Muscle of arm (tissue), 12 donors: ENCODE results near the gene FGFRL1. TPM values are rescaled to one million over a fixed set of nuclear protein-coding genes. Genes with fewer than 3 reads are reported as not detected.

Experiments used
- DNase-seq: peaks from one replicate; pipeline ENCODE4 v3.0.0-alpha.2; 2013
- polyA plus RNA-seq, 12 donors: library from polyadenylated mRNA; unstranded; fragments of 120-200 nt; gene quantifications; one replicate each; pipeline ENCODE4 v1.2.1, GENCODE V29; 2013; ENCODE audit not compliant: insufficient read length in 12 of 12

Gene FGFRL1
- polyA plus RNA-seq, 12 donors: 87.4 to 371 (median 185) TPM

DNA sequence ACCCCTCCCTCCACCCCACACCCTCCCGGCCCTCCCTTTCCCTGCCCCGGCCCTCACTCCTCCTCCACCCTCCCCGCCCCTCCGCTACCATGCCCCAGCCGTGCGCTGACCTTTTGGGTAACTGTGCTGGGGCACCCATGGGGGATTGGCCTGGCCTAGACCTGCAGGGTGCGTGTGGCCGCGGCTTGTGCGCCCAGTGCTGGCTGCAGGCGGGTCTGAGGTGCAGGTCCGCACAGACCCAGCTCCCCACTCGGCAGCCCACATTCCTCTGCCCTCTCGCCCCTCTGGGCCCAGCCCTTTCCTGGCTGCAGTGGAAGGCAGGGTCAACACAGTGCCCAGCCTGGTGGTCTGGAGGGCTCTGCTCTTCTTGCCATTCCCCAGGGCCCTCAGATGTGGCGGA lies 24.7 kb downstream of the FGFRL1 start:
- DNase-seq: no peak

DNA sequence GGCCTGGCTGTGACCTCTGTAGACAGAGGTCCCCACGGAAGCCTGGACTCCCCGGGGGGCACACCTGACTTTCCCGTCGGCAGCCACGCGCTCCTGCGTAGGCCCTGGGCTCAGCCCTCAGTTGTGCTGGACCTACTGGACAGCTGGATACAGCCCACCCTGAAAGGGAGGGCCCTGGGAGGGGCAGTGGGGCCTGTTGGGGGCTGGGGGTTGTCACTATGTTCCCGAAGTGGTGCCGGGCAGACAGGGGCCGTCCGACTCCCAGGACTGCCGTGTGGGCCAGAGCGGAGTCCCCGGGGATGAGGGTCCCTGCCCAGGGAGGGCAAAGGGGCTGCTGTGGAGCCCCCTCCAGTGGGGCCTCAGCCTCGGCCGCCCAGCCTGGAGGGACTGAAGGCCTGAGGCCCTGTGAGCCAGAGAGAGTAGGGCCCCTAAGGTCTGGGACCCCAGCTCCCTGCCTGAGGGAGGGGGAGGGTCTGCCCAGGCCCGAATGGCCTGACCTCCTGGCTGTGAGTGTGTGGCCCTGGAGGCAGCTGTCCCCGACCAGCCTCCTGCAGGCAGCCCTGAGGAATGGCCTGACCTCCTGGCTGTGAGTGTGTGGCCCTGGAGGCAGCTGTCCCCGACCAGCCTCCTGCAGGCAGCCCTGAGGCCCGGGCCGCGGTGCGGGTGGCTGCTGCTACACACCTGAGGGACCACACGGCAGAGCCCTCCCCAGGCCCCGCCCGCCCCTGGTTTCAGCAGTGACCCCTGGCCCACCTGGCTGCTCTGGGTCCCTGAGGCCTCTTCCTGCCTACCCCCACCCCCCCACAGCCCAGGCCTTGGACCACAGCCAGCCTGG lies 25.8 kb downstream of the FGFRL1 start:
- DNase-seq: no peak

DNA sequence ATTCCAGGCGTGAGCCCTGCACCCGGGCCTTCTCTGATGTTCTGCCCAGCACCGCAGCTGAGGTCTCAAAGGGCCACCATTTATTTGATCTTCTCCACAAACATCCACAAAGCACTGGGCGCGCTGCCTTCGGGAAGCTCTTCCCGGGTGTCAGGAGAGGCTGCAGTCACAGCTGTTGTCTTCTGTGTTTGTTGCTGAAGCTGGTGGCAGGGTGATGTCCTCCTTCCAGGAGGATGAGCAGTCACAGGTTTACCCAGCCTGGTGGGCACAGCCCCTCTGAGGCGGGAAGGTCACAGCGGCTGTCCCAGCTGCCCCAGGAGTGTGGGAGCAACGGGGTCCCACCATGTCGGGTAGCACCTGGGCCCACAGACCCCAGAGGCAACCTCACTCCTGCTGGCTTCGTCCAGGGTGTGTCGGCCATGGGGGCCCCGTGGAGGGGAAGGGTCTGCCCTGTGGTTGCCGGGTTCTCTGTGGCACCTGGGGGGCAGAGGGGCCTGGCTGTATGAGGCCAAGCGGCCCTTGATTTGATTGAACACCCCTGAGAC lies 27.6 kb downstream of the FGFRL1 start:
- no peak for DNase-seq

DNA sequence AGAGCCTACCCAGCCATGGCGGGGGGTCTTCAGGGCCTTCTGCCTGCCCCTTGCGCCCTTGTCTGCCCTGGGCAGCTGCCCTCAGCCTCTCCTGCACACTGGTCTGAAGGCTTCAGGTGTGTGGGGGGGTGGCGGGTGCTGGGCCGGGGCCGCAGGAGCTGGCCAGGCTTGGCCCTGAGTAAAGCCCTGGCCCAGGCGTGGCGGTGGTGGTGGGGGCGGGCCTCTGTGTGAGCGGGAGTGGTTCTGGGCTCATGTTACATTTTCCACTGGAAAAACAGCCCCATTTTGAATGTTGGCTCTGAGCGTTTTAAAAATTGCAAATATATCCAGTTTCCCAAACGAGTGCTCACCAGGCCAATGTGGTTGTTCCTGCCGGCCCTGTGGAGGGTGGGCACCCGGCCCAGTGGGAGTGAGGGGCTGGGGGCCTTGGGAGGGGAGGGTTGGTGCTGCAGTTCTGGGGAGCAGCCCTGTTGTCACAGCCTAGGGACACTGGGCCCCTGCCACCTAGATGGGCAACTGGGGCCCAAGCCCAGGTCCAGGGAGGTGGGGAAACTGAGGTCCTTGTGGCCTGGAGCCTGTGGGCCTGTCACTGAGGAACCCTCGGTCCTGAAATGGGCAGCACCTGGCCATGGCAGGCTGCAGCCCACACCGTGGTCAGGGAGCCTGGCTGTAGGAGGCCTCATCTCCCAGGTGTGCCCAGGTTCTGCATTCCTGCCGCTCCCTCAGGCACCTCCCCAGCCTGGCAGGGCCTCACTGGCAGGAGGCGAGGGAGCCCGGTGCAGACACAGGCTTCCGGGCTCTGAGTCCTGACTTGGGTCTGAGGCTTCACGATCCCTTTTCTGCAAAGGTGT lies 28.3 kb downstream of the FGFRL1 start:
- DNase-seq: peak; percentile 79

DNA sequence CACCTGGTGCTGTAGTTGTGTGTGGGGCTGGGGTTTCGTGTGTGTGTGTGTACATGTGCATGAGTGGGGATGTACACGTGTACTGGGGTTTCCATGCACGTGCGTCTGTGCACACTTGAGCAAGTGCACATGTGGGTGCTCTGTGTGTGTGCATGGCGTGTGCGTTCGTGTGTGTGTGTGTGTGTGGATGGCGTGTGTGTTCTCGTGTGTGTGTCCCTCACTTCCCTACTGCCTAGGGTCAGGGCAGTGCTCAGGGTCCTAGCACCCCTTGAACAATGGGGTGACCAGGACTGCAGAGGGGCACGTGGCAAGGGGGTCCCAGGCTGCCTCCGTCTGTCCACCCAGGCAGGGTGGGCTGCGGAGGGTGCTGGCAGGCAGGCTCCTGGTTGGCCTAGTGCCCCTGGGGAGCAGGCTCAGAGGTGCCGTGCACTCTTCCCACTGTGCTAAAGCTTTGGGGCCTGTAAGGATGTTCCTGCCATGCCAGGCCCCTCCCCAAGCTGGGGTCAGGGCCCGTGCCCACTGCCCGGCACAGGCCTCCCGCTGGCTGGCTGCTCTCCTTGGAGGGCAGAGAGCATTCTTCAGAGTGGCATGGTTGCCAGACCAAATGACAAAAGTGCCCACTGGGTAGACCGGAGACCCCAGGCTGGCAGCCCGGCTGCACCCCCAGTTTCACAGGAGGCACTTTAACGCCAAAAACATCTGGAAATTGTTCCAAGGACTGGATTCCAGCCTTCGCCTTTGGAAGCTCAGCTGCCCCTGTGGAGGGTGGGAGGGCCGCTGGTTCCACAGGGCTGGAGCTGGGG lies 29.1 kb downstream of the FGFRL1 start:
- DNase-seq: no peak

DNA sequence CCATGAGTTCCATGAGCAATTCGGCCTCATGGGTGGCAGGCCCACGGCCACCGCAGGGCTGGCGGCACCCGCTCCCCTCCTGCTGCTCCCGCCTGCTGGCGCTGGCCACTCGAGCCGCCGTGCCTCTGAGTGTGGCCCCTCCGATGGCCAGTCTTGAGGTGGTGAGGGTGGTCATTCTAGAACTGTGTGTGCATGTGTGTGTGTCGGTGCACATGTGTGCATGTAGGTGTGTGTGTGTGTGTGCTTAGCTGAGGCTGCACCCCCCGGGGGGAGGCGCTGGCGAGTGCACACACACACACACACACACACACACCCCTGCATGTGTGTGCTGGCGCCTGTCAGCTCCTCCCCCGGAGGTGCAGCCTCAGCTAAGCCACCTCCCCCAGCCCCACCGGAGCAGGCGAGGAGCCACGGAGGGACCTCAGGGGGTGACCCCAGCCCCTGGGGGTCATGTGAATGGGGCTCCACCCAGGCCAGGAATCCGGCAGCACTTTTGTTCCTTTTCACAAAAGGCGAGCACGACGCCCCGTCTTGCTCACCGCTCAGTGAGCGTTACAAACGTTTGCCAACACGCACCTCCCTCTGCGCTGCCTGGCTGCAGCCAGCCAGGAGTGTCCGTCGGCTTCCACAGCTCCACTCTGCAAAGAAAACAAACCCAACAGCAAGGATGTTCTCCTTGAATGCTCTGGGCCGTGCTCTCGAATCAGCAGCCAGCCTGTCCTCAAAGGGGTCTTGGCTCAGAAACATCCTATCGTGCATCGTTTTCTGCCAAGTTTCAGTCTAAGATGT lies 29.9 kb downstream of the FGFRL1 start:
- DNase-seq: peak; percentile 65

DNA sequence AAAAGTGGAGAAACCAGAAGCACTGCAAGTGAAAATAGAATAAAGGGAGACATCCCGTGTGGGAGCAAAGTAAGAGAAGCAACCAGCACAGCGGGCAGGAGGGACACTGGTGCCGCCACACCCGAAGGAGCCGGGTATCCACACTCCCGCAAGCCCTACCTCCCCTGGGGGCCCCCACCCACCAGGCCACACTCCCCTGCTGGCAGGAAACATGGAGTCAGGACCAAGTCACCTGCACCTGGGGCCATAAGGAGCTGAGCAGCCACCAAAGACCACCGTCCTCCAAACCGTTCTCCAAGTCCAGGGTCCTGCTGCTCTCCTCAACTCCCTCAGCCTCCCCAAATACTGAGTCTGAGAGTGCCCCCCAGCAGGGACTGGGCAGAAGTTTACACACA lies 30.5 kb downstream of the FGFRL1 start:
- no peak for DNase-seq

DNA sequence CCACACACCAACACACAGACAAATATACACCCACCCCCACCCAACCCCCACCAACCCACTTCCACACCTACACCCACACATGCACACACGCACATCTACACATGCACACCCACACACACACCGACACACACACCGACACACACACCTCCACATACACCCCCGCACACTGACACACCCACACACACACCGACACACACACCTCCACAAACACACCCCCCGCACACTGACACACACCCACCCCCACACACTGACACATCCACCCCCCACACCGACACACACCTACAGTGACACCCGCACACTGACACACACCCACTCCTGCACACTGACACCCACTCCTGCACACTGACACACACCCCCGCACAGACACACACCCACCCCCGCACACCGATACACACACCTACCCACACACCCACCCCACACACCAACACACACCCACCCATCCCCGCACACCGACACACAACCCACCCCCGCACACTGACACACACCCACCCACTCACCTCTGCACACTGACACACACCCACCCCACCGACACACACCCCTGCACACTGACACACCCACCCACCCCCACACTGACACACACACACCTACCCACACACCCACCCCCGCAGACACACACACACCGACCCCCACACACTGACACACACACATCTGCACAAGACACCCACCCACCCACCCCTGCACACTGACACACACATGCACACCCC lies 31.1 kb downstream of the FGFRL1 start:
- no peak for DNase-seq

DNA sequence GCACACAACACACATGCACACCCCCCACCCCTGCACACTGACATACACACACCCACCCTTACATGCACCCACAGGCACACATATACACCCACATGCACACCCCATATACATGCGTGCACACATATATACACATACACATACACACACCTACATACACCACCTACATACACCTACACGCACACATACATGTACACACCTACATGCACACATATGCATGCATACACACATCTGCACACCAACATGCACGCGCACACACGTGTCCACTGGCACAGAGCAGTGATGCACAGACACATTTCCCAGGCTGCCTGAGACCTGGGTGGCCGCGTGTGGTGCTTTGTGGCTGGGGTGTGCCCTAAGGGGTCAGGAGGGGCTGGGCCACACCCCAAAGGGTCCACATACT lies 31.7 kb downstream of the FGFRL1 start:
- no peak for DNase-seq

DNA sequence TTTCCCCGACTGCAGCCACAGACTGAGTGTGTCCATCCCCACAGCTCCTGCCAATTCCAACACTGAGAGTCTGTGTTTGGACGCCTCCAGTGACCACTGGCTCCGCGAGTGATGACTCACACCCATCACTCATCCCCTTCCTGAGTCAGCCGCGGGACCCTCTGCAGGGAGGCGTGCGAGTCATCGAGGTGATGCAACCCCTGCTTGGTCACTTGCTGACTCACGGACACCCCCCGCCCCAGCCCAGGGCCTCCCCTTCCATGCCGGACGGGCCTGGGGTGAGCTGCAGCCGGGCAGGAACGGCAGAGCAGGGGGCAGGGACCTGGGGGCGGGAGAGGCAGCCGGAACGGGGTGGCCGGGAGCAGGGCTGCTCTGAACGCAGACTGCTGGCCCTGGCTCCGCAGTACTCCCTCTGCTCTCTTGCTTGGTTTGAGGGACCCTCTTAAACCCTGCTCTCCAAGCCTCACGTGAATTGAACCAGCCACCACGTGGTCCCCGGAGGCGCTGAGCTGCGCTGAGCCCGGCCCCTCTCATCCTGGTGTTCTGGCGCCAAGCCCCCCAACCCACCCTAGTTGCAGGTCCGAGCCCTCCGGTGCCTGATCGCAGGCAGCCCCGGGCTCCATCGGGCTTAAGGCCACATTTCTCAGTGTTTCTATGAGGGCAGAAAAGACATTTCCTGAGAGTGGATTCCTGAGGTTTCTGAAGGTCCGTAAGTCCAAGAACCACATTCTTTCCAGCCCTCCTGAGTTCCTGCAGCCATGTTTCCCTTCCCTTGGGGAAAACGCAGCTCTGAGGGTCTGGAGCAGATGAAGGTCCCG lies 32.4 kb downstream of the FGFRL1 start:
- DNase-seq: peak; percentile 81

DNA sequence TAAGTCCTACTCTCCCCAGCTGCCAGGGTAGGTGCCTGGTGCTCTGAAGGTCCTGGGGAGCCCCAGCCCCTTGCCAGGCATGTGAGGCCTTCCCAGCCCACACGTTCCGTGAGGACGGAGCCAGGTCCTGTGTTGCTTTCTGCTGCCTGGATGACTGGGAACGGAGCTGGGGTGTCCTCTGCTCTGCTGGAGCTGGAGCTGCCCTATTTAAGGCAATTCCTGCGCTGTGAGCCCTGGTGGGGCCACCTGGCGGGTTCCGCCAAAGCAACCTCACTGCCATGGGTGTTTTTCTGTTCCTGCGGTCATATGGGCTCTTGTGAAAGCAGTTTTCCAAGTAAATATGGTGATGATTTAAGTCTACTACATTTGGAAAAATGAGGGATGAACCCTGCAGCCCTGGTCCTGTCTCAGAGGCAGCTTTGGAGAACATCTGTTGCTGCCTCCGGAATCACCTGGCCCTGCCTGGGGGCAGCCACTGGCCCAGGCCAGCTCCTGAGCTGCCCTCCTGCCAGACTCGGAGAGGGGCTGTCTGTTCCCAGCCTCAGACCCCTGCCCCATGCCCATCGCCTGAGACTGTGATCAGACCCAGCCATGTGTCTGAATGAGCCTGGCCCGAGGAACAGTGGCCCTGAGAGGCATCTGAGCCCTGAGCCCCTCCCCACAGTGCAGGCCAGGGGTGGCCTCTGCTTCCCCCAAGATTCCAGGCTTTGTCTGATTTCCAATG lies 33.2 kb downstream of the FGFRL1 start:
- DNase-seq: no peak

DNA sequence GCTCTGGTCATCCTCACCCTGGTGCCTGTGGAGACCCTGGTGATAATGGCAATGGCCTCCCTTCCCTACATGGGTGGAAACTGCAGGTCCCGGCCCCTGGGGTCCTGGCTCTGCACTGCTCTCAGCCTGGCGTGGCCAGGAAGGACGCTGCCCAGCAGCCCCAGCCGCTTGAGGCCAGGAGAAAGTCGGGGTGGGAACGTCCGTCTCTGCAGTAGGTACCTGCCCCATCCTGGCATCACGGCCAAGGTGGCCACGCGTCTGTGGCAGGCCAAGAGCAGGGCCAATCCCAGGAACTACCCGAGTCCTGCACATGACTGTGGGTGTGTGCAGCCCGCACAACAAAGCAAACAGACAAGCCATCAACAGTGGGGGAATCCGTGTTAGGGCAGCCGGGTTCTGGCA lies 33.8 kb downstream of the FGFRL1 start:
- no peak for DNase-seq

DNA sequence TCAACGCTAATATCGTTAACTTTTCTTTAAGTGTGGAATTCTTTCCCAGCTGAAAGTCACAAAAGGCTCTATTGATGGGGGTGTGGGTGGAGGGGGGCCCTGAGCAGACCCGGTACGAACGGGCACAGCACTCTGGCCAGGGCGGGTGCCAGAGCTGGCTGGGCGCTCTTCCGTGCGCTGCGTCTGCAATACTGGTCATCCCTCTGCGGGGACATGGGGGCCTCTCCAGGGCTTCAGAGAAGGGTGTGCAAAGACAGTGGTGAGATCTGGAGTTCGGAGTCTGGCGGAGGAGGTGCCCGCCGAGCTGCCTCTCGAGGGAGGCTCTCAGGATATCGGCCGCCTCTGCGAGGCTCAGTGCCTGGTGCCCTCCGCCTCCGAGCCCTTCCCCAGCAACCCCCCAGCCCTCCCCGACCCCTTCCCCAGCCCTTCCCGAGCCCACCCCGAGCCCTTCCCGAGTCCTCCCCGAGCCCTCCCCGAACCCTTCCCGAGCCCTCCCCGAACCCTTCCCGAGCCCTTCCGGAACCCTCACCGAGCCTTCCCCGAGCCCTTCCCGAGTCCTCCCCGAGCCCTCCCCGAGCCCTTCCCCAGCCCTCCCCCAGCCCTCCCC lies 34.3 kb downstream of the FGFRL1 start:
- DNase-seq: no peak

DNA sequence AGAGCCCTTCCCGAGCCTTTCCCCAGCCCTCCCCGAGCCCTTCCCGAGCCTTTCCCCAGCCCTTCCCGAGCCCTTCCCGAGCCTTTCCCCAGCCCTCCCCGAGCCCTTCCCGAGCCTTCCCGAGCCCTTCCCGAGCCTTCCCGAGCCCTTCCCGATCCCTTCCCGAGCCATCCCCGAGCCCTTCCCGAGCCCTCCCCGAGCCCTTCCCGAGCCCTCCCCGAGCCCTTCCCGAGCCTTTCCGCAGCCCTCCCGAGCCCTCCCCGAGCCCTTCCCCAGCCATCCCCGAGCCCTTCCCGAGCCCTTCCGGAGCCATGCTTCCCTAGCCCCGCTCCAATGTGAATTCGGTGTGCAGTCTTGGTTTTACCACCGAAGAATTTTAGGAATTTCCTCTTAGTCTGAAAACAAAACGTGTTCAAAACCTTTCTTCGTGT lies 35.2 kb downstream of the FGFRL1 start:
- peak; percentile 85 for DNase-seq

DNA sequence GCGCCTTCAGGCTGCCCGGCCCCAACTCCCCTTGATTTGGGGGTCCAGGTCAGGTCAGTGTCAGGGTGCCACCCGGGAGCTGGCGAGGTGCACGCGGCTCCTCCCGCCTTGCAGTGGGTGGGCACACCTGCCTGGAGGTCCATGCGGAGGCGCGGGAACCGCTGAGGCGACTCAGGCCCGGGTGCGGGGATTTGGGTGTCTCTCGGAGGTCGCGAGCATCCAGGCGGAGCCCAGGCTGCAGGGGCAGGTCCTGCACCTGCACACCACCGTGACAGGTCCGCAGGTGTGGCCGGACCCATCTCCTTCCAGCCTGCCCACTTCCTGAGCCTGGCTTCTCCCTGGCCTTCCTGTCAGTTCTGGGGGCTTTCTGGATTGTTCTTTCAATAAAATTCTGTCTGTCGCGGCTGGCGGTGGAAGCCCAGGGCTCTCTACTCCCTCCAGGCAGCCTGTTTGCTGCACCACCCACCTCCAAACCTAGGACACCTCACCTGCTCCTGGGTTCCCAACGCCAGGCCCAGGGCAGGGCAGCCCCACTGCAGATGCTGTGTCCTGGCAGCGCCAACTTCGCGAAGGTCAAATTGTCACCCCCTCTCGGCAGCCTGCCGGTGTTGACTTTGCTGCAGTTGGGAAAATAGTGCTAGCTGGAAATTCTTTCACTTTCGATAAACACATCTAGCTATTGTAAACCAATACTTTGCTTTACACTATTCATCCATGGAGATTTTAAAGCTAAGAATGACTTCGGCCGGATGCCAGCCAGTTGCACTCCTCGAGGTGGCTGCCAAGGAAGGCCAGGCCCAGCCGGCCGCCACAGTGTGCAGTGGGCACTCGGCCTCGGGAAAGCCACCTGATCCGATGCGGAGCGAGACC lies 35.9 kb downstream of the FGFRL1 start:
- no peak for DNase-seq

DNA sequence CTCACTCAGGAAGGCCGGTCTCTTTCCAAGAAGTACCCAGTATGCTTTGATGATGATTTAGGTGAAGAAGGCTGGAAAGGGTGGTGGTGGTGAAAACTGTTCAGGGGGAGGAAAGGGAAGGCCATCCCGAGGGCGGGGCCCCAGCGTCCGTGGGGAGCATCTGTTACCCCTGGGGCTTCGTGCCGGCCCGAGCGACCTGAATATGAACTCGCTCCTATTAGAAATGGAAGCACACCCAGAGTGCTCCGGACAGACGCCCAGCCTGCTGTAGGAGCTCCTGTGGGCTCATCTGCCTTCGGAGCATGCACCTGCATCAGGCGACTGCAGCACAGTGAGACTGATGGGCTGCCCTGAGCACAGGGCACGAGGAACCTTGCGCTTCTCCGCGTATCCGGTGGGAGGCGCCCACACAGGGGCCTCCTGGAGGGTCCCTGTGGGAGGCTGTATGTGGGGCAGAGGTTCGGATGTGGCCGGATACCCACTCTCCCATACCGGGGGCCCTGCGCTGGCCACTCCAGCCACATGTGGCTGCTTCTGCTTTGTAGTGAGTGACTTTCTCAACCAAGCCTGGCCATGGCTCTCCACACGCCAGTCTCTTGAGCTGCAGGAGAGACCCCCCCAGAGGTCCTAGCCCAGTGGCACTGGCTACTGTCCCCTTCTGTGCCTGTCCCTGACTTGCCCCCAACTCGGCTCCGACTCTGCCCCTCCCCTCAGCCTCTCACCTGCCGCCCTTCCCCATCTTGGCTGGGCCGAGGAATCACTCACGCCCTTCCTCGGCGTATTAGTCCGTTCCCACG lies 36.7 kb downstream of the FGFRL1 start:
- DNase-seq: no peak
